CD4-positive, alpha-beta T cell (primary cell): ENCODE data around the gene PRKAG1. TPM values are rescaled to one million over a fixed set of nuclear protein-coding genes. Genes with fewer than 3 reads are reported as not detected.
A peak's percentile ranks its signal among the peaks of the same experiment; 100 is the strongest.

Experiments
- ATAC-seq: fragments of 200-7000 bp; cut with Tn5 transposase; one replicate; pipeline ENCODE4 v1.10.0; 2022; ENCODE audit warnings: mild to moderate bottlenecking; ENCODE audit not compliant: poor library complexity
- CTCF ChIA-PET: fragments of 350-600 bp; sonication (Branson Sonifier 250); formaldehyde crosslinking; loops from one replicate; lab custom pipeline; 2021; ENCODE audit warnings: antibody characterized with exemption, inconsistent platforms; lab: Charles Lee
- POLR2A ChIA-PET: fragments of 350-600 bp; sonication (Branson Sonifier 250); formaldehyde crosslinking; loops from one replicate; lab custom pipeline; 2021; ENCODE audit warnings: antibody characterized with exemption, inconsistent platforms; lab: Charles Lee
- DNase-seq, 14 experiments: peaks; one replicate each; pipeline ENCODE4 v3.0.0-alpha.2; 2013 to 2020; ENCODE audit warnings: mixed read lengths in 2 of 14
- H3K27ac ChIP-seq, 2 donors: one replicate each; pipeline versions ENCODE4 v1.5.1 to v1.7.0; 2013; ENCODE audit warnings: low read length in 2 of 2, low read depth in 1 of 2, mild to moderate bottlenecking in 1 of 2
- H3K27me3 ChIP-seq, 2 experiments: 1 replicate in 1 of 2; 2 replicates in 1 of 2; pipeline versions ENCODE4 v1.6.1 to v1.7.0; 2013; ENCODE audit warnings: low read length in 2 of 2, control low read depth in 1 of 2, mild to moderate bottlenecking in 1 of 2, moderate library complexity in 1 of 2; ENCODE audit not compliant: insufficient read depth in 2 of 2, control insufficient read depth in 1 of 2
- H3K36me3 ChIP-seq: one replicate; pipeline ENCODE4 v1.6.1; 2013; ENCODE audit warnings: low read length, control low read depth; ENCODE audit not compliant: insufficient read depth
- H3K4me1 ChIP-seq: one replicate; pipeline ENCODE4 v1.6.1; 2013; ENCODE audit warnings: low read length, control low read depth; ENCODE audit not compliant: insufficient read depth
- H3K4me3 ChIP-seq: one replicate; pipeline ENCODE4 v1.5.1; 2013; ENCODE audit warnings: mild to moderate bottlenecking, low read length, moderate library complexity
- H3K9me3 ChIP-seq, 2 experiments: 1 replicate in 1 of 2; 2 replicates in 1 of 2; pipeline versions ENCODE4 v1.6.1 to v1.7.0; 2013; ENCODE audit warnings: low read length in 2 of 2, mild to moderate bottlenecking in 2 of 2, control low read depth in 1 of 2, moderate library complexity in 1 of 2; ENCODE audit not compliant: control insufficient read depth in 1 of 2, insufficient read depth in 1 of 2
- H3K27ac Mint-ChIP-seq: one replicate; pipeline ENCODE4 v1.8.0; 2020; ENCODE audit warnings: mixed read lengths
- H3K27me3 Mint-ChIP-seq: one replicate; pipeline ENCODE4 v1.8.0; 2021; ENCODE audit warnings: mixed read lengths
- H3K36me3 Mint-ChIP-seq: one replicate; pipeline ENCODE4 v1.8.0; 2021; ENCODE audit warnings: low read depth, mixed read lengths
- H3K4me1 Mint-ChIP-seq: one replicate; pipeline ENCODE4 v1.8.0; 2021; ENCODE audit warnings: low read depth, mixed read lengths
- H3K4me3 Mint-ChIP-seq: one replicate; pipeline ENCODE4 v1.8.0; 2020; ENCODE audit warnings: mild to moderate bottlenecking, mixed read lengths
- H3K9me3 Mint-ChIP-seq: one replicate; pipeline ENCODE4 v1.8.0; 2020; ENCODE audit warnings: mixed read lengths
- intact Hi-C, 2 experiments: fragments of 100-400 bp; cut with DNase I in 1 of 2; cut with micrococcal nuclease in 1 of 2; formaldehyde crosslinking; loops; one replicate each; pipeline versions ENCODE4 v1.15.1 to v1.9.0; 2023 to 2025; cut with DNase I, micrococcal nuclease
- total RNA-seq, 174 experiments: library from RNA in 2 of 174; stranded (reverse) in 2 of 174; gene quantifications; one replicate each; pipeline ENCODE4 v1.2.3 and lab custom pipeline; 2021 to 2026
- TF ChIP-seq, protein P1 (sequence below): fragments of 200-600 bp; IDR thresholded peaks from one replicate; pipeline ENCODE4 v1.8.0; 2022; ENCODE audit warnings: antibody characterized with exemption, mild to moderate bottlenecking

The PRKAG1 gene
- total RNA-seq, 2 experiments from 2014 or later = 34.6 to 38.2 TPM

DNA sequence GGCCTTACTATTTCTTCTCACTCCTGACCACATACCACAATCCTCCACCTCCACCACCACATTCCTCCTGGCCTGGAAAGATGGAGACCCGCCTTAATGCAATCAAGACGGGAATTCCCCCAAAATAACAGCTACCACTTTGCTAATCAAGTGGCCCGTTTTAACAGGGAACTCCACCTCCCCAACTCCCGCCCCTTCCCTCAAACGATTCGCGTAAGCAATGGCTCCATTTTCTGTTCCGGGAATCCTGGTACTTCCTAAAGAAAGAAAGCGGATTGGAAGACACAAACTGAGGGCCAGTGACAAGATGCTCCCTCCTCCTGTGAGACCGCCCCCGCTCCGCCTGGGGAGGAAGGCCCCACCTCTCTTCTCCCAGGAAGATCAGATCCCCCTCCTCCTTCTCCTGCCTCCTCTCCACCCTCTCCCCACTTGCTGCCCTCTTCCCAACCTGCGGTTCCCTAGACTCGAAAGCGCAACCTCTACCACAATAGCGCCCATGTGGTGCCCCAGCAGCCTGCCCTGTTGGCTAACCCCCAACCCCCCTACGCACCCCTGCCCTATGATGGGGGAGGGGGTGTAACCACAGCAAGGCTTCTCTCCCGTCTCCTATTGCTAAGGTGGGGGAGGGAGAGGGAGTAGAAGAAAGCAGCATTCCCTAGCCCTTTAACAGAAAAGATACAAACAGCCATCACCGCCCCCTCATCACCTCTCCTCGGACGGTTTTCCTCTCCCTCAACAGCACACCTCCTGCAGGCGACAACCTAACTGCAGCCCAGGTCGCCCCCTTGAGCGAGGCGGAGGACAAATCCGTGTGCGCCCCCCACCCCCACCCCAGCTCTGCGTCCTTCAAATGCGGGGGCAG is 62.1 kb downstream of the PRKAG1 start:
- H3K36me3 ChIP-seq = peaks cover 11% of the 10 kb centered on the region
- Mint-ChIP-seq H3K9me3 (no peaks in the 10 kb centered on the region), H3K4me3 (peak overlapping the region; percentile 100), H3K27ac (peak overlapping the region; percentile 91), H3K36me3 (peaks cover 29% of the 10 kb centered on the region), H3K27me3 (peaks cover 6% of the 10 kb centered on the region), H3K4me1 (peaks cover 60% of the 10 kb centered on the region)
- peaks cover 25% of the 10 kb centered on the region for H3K4me1 ChIP-seq
- DNase-seq (peak in 4 of 14 experiments; percentile 13 to 69 (median 44)), ATAC-seq (peak; percentile 25)
- TF ChIP-seq, protein P1, sequence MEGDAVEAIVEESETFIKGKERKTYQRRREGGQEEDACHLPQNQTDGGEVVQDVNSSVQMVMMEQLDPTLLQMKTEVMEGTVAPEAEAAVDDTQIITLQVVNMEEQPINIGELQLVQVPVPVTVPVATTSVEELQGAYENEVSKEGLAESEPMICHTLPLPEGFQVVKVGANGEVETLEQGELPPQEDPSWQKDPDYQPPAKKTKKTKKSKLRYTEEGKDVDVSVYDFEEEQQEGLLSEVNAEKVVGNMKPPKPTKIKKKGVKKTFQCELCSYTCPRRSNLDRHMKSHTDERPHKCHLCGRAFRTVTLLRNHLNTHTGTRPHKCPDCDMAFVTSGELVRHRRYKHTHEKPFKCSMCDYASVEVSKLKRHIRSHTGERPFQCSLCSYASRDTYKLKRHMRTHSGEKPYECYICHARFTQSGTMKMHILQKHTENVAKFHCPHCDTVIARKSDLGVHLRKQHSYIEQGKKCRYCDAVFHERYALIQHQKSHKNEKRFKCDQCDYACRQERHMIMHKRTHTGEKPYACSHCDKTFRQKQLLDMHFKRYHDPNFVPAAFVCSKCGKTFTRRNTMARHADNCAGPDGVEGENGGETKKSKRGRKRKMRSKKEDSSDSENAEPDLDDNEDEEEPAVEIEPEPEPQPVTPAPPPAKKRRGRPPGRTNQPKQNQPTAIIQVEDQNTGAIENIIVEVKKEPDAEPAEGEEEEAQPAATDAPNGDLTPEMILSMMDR = no peak
- H3K27ac ChIP-seq = peak overlapping the region; percentile 35 to 51
- intact Hi-C loops = loop anchor here in 1 of 2 experiments (2.0 kb wide), 1 partner anchor 24 kb away; no protein-coding TSS in a partner anchor
- H3K9me3 ChIP-seq = no peaks in the 10 kb centered on the region
- peak overlapping the region; percentile 86 for H3K4me3 ChIP-seq
- H3K27me3 ChIP-seq = no peaks in the 10 kb centered on the region
- POLR2A ChIA-PET = interaction anchor here (0.8 to 2.4 kb wide), 14 partner anchors 10 to 175 kb away, joined by 3 to 29 read pairs (median 4); partner anchors contain the start of genes DDX23, FKBP11, RHEBL1 and RND1
- CTCF ChIA-PET = interaction anchor here (0.5 to 4.4 kb wide), 16 partner anchors 13 to 230 kb away, joined by 3 to 31 read pairs (median 4); partner anchors contain the start of gene WNT1

DNA sequence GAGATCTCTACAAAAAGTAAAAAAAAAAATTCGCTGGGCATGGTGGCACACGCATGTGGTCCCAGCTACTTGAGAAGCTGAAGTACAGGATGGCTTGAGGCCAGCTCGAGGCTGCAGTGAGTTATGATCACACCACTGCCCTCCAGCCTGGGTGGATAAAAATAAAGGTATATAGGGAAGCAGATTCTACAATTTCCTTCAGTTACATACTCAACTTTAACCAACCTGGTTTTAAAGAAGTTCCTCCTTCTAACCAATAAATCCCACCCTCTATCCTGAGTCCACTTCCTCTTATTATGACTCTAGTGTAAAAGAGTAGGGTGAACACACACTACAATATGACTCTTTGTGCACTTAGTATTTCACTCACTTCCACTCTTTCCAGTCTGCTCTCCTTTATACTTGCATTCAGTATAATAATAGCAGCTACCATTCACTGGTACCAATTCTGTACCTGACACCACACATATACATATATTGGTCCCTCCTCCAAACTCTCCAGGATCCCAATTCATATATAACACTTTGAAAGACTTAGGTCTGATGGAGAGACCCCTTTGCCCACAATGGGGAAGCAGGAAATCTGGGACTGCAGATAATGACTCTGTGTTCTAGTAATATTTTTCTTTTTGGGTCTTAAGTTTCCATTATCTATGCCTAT is 63.6 kb downstream of the PRKAG1 start:
- Histone ChIP-seq H3K36me3 (peaks cover 11% of the 10 kb centered on the region), H3K4me3 (no peak overlapping the region), H3K4me1 (peaks cover 25% of the 10 kb centered on the region), H3K27ac (no peak overlapping the region), H3K27me3 (no peaks in the 10 kb centered on the region), H3K9me3 (no peaks in the 10 kb centered on the region)
- CTCF ChIA-PET = interaction anchor here (0.6 to 4.4 kb wide), 6 partner anchors 23 to 68 kb away, joined by 3 to 20 read pairs (median 4); partner anchors contain the start of gene WNT1
- POLR2A ChIA-PET = interaction anchor here (0.6 to 0.8 kb wide), 2 partner anchors 15 to 25 kb away, joined by 3 to 4 read pairs; no protein-coding TSS in a partner anchor
- Mint-ChIP-seq H3K27ac (no peak overlapping the region), H3K27me3 (no peaks in the 10 kb centered on the region), H3K4me3 (peak overlapping the region; percentile 100), H3K4me1 (peaks cover 60% of the 10 kb centered on the region), H3K36me3 (peaks cover 32% of the 10 kb centered on the region), H3K9me3 (no peaks in the 10 kb centered on the region)
- intact Hi-C loops = no loop called here
- DNase-seq (no peak), ATAC-seq (no peak)
- TF ChIP-seq, protein P1 = no peak

DNA sequence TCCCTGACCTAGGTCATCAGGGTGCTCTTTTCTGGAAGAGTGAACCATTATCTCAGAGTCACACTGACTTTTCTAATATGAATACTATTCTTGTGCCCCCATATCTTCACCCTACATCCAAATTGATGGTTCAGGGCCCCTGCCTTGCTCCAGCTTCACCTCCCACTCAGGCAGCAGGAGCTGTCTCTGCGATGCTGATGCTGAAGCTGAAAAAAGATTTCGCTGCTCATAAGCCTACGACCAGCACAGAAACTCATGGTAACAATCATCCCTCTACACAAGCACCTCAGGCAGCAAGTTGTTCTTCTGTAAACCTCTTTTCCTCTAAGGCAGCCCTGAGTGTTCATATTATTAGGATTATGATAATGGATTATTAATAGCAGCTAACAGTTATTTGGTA is 64.5 kb downstream of the PRKAG1 start:
- Mint-ChIP-seq H3K36me3 (peaks cover 37% of the 10 kb centered on the region), H3K27ac (no peak overlapping the region)

More for the DNA sequence above, 64.5 kb downstream of the PRKAG1 start:
- Histone ChIP-seq H3K27me3 (no peaks in the 10 kb centered on the region), H3K9me3 (no peaks in the 10 kb centered on the region), H3K36me3 (peaks cover 15% of the 10 kb centered on the region), H3K27ac (no peak overlapping the region), H3K4me1 (peaks cover 25% of the 10 kb centered on the region), H3K4me3 (no peak overlapping the region)
- POLR2A ChIA-PET = no interaction called here
- DNase-seq (no peak), ATAC-seq (no peak)
- peaks cover 60% of the 10 kb centered on the region for H3K4me1 Mint-ChIP-seq
- H3K27me3 Mint-ChIP-seq = no peaks in the 10 kb centered on the region
- no peaks in the 10 kb centered on the region for H3K9me3 Mint-ChIP-seq
- CTCF ChIA-PET = interaction anchor here (0.6 to 1.0 kb wide), 2 partner anchors 24 to 37 kb away, joined by 3 read pairs; no protein-coding TSS in a partner anchor
- intact Hi-C loops = no loop called here
- TF ChIP-seq, protein P1 = no peak
- no peak overlapping the region for H3K4me3 Mint-ChIP-seq
